GM12892 (cell line): Measurements from ENCODE around the gene ABHD4.

Source experiments
- POLR2A ChIP-seq: IDR thresholded peaks from 2 replicates; pipeline ENCODE4 v1.6.1; 2011; ENCODE audit warnings: low read depth, low read length, control low read depth
- POLR2AphosphoS5 ChIP-seq: IDR thresholded peaks from 2 replicates; pipeline ENCODE4 v1.6.1; 2011; ENCODE audit warnings: low read depth, low read length, control low read depth
- TAF1 ChIP-seq: IDR thresholded peaks from 2 replicates; pipeline ENCODE4 v1.6.1; 2011; ENCODE audit warnings: low read depth, mild to moderate bottlenecking, control low read depth, low read length, borderline replicate concordance

GRCh38 chr14:22558221-22558913, 39.7 kb upstream of the ABHD4 start:
- TF ChIP-seq POLR2A (no peak; the same call in 1 of the 2 replicates), TAF1 (no peak), POLR2AphosphoS5 (no peak)
